ENCODE data around the gene GPBAR1.
"Not testable (repeated sequence)": the region's sequence is repeated elsewhere in the genome, so short reads cannot be mapped to it uniquely, and the experiment has no call there.

Gene GPBAR1

GRCh38 chr2:218270721-218271486 lies 10.1 kb downstream of the GPBAR1 start:
- DNase-seq = peak; percentile 32

GRCh38 chr2:218271487-218271797 lies 10.6 kb downstream of the GPBAR1 start:
- DNase-seq = peak; percentile 24

DNA sequence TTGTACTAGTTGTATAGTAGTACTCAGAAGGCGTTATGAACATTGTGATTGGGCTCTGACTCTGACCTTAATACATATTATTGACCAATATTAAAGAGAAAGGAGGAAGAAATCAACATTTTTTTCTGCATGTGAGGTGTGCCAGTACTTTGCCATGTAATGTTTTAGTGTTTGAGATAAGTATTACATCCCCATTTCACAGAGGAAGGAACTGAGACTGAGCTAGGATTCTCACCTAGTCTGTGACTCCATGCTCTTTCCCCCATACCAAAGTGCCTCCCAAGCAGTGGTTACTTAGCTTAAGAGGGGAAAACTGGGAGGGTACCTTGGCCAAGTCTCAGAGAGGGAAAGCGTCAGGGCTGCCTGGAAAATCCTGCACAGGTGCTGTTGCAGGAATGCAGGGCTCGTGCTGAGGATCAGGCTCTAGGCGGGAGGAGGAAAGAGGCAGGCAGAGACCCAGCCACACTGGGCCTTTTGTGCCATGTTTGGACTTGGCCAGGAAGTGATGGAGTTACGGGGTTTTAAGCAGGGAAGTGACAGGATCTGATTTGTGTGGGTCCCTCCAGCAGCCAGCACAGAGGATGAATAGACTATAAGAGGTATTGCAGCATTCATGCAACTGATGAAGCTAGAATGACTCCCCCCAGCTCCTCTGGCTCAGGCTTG lies 11.2 kb downstream of the GPBAR1 start:
- peak; percentile 18 for DNase-seq

DNA sequence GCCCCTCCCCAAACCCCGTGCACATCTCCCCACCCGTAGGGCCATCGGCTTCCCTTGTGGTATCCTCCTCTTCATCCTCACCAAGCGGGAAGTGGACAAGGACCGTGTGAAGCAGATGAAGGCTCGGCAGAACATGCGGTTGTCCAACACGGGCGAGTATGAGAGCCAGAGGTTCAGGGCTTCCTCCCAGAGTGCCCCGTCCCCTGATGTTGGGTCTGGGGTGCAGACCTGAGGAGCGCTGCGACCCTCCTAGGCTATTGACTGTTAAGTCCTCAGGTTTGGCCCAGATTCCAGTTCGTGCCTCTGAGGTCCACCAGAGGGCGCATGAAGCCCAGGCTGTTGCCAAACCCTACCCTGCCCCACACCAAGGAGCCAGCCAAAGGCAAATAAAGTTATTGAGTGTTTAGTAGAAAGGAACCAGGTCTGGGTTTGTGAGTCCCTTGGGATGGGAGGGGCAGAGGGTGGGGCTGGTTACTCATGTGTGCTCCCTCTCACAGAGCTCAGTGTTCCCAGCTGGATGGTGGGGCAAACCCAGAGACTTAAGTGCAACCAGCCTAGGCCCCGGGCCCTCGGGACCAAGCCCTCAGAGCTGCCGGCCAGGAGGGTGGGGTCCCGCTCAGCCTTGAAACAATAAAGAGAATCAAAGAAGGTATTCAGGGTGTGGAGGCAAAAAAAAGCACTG lies 11.9 kb downstream of the GPBAR1 start:
- peak; percentile 94 for DNase-seq

DNA sequence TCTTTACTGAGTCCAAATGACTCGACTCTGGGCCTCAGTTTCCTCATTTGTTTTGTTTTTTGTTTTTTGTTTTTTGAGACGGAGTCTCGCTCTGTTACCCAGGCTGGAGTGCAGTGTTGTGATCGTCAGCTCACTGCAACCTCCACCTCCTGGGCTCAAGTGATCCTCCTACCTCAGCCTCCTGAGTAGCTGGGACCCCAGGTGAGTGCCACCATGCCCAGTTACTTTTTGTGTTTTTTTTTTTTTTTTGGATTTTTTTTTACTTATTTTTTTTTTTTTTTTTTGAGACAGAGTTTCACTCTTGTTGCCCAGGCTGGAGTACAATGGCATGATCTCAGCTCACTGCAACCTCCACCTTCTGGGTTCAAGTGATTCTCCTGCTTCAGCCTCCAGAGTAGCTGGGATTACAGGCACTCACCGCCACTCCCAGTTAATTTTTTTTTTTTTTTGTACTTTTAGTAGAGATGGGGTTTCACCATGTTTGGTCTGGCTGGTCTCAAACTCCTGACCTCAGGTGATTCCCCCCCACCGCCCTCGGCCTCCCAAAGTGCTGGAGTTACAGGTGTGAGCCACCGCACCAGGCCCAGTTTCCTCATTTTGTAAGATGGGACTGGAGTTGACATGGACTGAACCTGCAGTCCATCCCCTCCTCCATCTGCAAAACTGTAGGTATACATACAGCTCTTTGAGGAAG lies 12.5 kb downstream of the GPBAR1 start:
- DNase-seq = not testable (repeated sequence)

GRCh38 chr2:218273908-218274249 lies 13.1 kb downstream of the GPBAR1 start:
- DNase-seq = no peak

DNA sequence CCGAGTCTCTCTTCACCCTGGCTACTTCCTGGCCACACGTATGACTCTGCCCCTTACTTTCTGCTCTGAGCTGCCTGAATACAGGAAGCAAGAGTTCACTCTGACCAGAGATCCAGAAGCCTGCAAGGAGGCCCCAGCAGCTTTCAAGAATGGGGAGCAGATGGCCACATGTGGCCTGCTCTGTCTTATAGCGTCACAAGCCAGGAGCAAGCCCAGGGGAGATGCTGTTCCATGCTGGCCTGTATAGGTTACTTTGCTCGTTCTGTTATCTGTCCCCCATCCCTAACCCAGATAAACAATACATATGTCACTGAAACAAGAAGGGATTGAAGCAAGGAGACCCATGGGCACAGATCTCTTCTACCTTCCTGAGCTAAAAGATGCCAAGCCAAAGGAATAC lies 13.8 kb downstream of the GPBAR1 start:
- no peak for DNase-seq

DNA sequence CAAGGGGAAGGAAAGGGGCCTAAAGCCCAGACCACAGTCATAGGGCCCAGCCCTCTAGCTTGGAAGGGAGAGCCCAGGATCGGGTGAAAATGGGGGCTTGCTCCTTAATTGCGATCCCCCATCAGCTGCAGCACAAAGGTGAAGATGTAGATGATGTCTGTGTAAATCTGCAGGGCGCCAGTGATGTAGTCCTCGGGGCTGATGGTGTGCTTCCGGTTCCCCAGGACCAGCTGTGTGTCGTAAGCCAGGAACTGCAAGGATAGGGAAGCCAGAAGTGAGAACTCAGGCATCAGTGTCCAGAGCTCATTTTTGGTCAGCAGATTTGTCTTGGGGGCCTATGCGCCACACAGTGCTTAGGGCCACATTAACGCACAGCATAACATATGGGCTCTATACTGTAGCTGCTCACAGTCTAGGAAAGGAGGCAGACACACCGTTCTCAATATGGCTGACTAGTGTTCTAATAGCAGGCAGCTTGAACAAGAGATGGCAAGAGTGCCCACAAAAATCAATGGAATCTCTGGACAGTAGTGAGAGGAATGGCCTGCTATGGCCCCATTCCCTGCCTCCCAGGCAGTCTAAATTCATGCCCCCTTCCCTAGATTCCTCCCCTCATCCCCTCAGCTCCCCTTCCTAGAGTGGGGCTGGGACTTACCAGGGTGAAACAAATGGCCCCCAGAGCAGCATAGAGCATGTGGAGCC lies 14.7 kb downstream of the GPBAR1 start:
- DNase-seq = no peak

GRCh38 chr2:218276986-218277755 lies 16.4 kb downstream of the GPBAR1 start:
- DNase-seq = no peak

DNA sequence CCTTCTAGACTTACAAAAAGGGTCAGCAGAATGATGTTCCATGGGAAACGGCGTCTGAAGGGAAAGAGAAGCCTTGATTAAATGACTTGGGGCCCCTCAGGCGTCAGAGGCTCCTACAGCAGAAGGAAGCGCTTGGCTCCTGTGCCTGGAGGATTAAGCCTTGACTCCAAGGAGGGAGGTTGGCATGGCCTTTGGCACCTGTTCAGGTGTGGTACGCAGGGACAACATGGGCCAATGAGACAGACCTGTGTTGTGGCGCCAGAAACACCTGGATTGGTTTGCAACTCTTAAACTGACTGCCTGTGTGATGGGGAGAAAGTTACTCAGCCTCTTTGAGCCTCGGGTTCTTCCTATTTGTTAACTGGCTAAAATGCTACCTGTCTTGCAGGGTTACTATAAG lies 17.1 kb downstream of the GPBAR1 start:
- no peak for DNase-seq

DNA sequence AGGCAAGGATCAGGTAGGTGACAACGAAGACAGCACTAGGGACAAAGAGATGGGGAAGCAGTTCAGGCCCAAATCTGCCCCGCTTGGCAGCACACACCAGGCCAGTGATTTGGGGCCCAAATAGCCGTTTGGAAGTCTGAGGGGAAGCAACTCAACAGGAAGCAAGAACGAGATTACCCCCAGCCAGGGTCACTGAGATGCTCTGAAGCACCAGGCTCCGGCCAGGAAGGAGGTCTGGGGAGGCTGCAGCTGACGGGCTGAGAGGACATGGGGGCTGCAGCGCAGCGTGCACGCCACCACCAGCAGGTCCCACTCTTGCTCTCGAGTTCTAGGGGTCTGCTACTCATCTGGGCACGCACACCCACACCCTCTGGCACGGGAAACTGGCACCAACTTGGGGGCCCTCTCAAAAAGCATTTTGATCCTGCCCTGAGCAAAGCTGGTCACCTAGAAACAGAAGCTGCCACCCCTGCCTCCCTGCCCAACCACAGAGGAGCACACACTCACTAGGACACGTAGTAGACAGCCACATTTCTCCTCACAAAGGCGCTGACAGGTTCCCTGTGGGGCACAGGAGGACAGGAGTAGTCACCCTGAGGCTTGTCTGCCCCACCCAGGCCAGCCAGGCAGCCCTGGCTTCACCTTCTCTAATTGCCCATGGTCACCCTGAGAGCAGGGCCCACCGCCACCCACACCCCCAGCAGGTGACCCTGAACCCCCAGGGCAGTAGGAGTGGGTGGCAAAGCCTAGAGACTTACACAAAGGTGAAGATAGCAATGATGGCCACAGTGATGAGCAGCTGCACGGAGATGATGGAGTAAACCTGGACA lies 17.9 kb downstream of the GPBAR1 start:
- no peak for DNase-seq

- DNase-seq = no peak
Observed at GRCh38 chr2:218280260-218280870, 19.6 kb downstream of the GPBAR1 start.

DNA sequence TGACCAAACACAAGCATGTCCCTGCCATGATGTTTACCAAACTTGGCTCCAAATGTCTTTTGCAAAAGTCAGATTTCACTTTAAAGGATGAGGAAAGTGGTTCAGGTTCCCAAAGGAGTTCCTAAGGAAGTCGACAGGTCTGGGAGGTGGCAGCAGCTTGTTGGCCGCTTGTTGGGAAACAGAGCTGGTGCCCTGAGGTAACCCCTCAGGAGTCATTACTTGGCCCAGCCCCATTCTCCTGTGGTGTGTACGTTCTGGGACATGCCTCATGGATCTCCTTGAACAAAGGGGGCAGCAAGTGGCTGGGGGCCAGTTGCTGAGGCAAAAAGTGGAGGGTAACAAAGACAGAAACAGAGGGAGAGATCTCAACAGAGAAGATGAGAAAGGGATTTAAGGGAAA lies 20.6 kb downstream of the GPBAR1 start:
- no peak for DNase-seq

GRCh38 chr2:218282173-218282991 lies 21.6 kb downstream of the GPBAR1 start:
- DNase-seq = no peak

GRCh38 chr2:218284106-218284811 lies 23.4 kb downstream of the GPBAR1 start:
- peak; percentile 70 for DNase-seq

- no peak for DNase-seq
Observed at GRCh38 chr2:218285604-218286003, 24.8 kb downstream of the GPBAR1 start.

- DNase-seq = peak; percentile 100
Observed at GRCh38 chr2:218286570-218287459, 26.0 kb downstream of the GPBAR1 start.

All from hematopoietic multipotent progenitor cell treated with erythropoietin and hydrocortisone succinate and interleukin-3 and kit ligand, for 8 days (in vitro differentiated cells).